Uterus (tissue), 4 donors: ENCODE data around the gene KDELR3. TPM values are rescaled to one million over a fixed set of nuclear protein-coding genes. Genes with fewer than 3 reads are reported as not detected.
A peak's percentile ranks its signal among the peaks of the same experiment; 100 is the strongest.

Experiments
- DNase-seq, 2 donors: peaks; one replicate each; pipeline ENCODE4 v3.0.0-alpha.2; 2019 to 2020
- H3K27ac ChIP-seq, 2 donors: fragments of 200-600 bp; sonication (generic); 1 replicate in 1 of 2; 2 replicates in 1 of 2; pipeline ENCODE4 v1.5.1; 2016 to 2018
- H3K27me3 ChIP-seq, 2 donors: fragments of 200-600 bp; sonication (generic); one replicate each; pipeline ENCODE4 v1.5.1; 2018 to 2019; ENCODE audit warnings: control low read depth in 1 of 2
- H3K36me3 ChIP-seq, 2 donors: fragments of 200-600 bp; sonication (generic); one replicate each; pipeline ENCODE4 v1.5.1; 2019; ENCODE audit warnings: control low read depth in 1 of 2
- H3K4me1 ChIP-seq, 2 donors: fragments of 200-600 bp; sonication (generic); one replicate each; pipeline ENCODE4 v1.5.1; 2018 to 2019; ENCODE audit warnings: control low read depth in 1 of 2
- H3K4me3 ChIP-seq, 2 donors: fragments of 200-600 bp; sonication (generic); 1 replicate in 1 of 2; 2 replicates in 1 of 2; pipeline ENCODE4 v1.5.1; 2018 to 2019; ENCODE audit warnings: mild to moderate bottlenecking in 1 of 2
- H3K9me3 ChIP-seq, 2 donors: fragments of 200-600 bp; sonication (generic); one replicate each; pipeline ENCODE4 v1.5.1; 2019; ENCODE audit warnings: control low read depth in 1 of 2
- CTCF ChIP-seq, 4 experiments: fragments of 200-600 bp in 2 of 4; fragments of 450-650 bp in 2 of 4; sonication (generic) in 2 of 4; IDR thresholded peaks; one replicate each; pipeline ENCODE4 v1.5.1; 2016 to 2019; ENCODE audit warnings: antibody characterized with exemption in 4 of 4, mild to moderate bottlenecking in 2 of 4, moderate library complexity in 1 of 4
- POLR2A ChIP-seq, 2 donors: fragments of 450-650 bp; IDR thresholded peaks; one replicate each; pipeline ENCODE4 v1.6.1; 2016; ENCODE audit warnings: antibody characterized with exemption in 2 of 2, mild to moderate bottlenecking in 1 of 2, moderate library complexity in 1 of 2
- intact Hi-C: fragments of 100-400 bp; cut with DNase I; formaldehyde crosslinking; loops from one replicate; pipeline ENCODE4 v1.15.1; 2023; ENCODE audit warnings: low total_unique reads
- total RNA-seq, 4 donors: library from RNA; depleted of rRNA in 3 of 4; stranded (reverse); fragments of >200 nt in 3 of 4; gene quantifications; one replicate each; pipeline versions ENCODE4 v1.1.0 to v1.2.4, GENCODE V29; 2014 to 2023
- donor health status: DM: yes; HTN: yes; CAD: no.

The KDELR3 gene
- total RNA-seq, 4 donors from 2014 or later: 0.77 to 43.1 (median 4.7) TPM; not detected in 1

GRCh38 chr22:38449776-38450175, 18.1 kb upstream of the KDELR3 start:
- Histone ChIP-seq H3K9me3 (no peaks in the 10 kb centered on the region), H3K27ac (no peak overlapping the region), H3K27me3 (peaks cover 0 to 7% of the 10 kb centered on the region in 2 donors), H3K4me3 (no peak overlapping the region), H3K4me1 (peaks cover 0 to 4% of the 10 kb centered on the region in 2 donors), H3K36me3 (no peaks in the 10 kb centered on the region)
- TF ChIP-seq POLR2A (IDR thresholded peaks at IDR 0.05) (no peak), CTCF (IDR thresholded peaks at IDR 0.05) (no peak)
- intact Hi-C loops: no loop called here
- no peak for DNase-seq

DNA sequence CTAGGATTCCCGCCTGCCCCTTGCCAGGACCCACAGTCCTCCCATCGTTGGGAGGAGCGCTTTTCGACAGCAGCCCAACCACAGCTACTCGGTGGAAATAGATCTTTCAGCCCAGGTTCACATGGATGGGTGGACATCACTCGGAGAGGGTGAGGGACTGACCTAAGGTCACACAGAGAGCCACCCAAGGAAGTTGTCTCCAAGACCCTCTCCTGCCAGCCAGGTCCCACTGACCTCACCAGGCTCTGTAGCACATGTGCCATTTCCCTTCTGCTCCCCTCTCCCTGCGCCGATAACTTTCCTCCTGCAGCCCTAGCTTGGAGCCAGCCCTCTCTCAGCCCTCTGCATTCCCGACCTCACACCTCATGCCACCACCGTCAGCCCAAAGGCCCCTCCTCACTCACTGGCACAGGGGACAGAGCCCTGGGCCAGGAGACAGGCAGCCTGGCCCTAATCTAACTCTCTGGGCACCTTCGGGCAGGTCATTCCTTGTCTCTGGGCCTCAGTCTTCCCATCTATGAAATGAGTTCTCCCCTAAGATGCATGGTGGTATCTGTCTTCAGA, 17.6 kb upstream of the KDELR3 start:
- Histone ChIP-seq H3K27ac (no peak overlapping the region), H3K9me3 (no peaks in the 10 kb centered on the region), H3K4me1 (peaks cover 0 to 8% of the 10 kb centered on the region in 2 donors), H3K4me3 (no peak overlapping the region), H3K36me3 (no peaks in the 10 kb centered on the region), H3K27me3 (peaks cover under 1 to 7% of the 10 kb centered on the region in 2 donors)
- TF ChIP-seq POLR2A (IDR thresholded peaks at IDR 0.05) (no peak), CTCF (IDR thresholded peaks at IDR 0.05) (no peak)
- no peak for DNase-seq
- intact Hi-C loops: no loop called here

DNA sequence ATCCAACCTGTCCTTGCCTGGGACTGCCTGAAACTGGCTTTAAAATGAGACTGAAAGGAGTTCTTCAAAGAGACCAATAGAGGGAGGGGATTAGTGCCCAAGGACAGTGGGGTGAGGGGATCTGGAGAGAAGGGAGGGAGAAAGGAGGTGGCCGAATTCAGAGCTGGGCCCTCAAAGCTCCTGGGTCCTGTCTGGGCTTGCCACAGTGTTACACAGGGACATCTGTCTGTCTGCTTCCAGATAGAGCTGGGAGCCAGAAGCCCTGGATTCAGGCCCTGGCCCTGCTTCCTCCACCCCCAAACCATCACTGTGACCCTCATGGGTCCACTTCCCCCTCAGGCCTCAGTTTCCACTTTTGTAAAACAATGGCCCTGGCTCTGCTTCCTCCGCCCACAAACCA, 16.5 kb upstream of the KDELR3 start:
- Histone ChIP-seq H3K4me1 (peaks cover 0 to 16% of the 10 kb centered on the region in 2 donors), H3K9me3 (no peaks in the 10 kb centered on the region), H3K27ac (no peak overlapping the region), H3K36me3 (no peaks in the 10 kb centered on the region), H3K27me3 (peaks cover 7 to 11% of the 10 kb centered on the region in 2 donors), H3K4me3 (no peak overlapping the region)
- DNase-seq: no peak
- no peak for TF ChIP-seq POLR2A (IDR thresholded peaks at IDR 0.05)
- TF ChIP-seq CTCF (IDR thresholded peaks at IDR 0.05): no peak
- intact Hi-C loops: no loop called here

DNA sequence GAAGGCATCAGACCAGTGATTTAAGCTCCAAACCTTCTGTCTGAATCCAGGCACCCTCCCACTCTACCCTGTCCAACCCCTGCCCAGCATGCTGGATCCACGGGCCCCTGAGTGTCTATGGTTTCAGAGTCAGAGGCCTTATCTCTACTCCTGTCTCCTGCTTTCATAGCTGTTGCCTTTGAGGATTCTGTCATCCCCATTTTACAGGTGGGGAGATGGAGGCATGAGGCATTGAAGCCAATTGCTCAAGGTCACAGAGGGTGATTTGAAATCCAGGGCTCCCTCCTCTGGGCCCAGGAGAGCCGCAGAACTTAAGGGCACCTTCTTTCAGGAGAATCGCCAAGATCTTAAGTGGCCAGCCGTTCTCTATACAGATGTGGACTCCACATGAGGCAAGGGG, 16.0 kb upstream of the KDELR3 start:
- DNase-seq: no peak
- H3K36me3 ChIP-seq: no peaks in the 10 kb centered on the region
- H3K9me3 ChIP-seq: no peaks in the 10 kb centered on the region
- H3K4me1 ChIP-seq: peaks cover 0 to 16% of the 10 kb centered on the region in 2 donors
- H3K27ac ChIP-seq: no peak overlapping the region
- peaks cover 7 to 13% of the 10 kb centered on the region in 2 donors for H3K27me3 ChIP-seq
- H3K4me3 ChIP-seq: no peak overlapping the region
- intact Hi-C loops: no loop called here
- TF ChIP-seq POLR2A (IDR thresholded peaks at IDR 0.05) (no peak), CTCF (IDR thresholded peaks at IDR 0.05) (no peak)

DNA sequence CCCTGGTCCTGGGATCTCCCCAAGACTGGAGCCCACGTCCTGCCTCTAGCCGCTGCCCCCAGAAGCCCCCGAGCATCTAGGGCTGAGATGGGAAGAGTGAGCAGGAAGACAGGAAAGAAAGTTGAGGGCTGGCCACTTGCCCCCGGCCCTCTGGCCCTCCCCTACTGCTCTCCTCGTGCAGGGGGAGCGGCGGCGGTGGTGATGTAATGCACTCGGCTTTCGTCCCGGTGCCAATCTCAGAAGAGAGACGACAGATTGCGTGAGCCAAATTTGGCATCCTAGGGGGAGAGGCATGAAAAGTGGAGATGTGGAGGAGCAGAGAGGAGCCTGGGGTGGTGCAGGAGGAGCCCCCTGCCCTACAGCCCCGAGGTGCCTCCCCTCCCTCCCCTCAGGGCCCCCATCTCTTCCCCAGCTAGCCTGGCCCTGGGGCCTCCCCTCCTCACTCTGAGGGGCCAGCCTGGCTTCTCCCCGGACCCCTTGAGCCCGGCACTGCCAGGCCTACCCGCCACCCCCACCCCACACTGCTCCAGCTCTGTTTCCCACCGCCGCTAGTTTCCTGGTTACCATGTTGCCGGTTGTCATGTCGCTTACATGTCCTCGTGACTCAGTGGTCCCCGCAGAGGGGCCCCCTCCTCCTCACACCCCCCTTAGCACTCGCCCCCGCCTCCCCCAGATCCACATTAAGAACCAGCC, 15.4 kb upstream of the KDELR3 start:
- Histone ChIP-seq H3K4me1 (peaks cover 0 to 16% of the 10 kb centered on the region in 2 donors), H3K27ac (no peak overlapping the region), H3K4me3 (no peak overlapping the region), H3K27me3 (peaks cover 7 to 13% of the 10 kb centered on the region in 2 donors), H3K9me3 (no peaks in the 10 kb centered on the region), H3K36me3 (no peaks in the 10 kb centered on the region)
- TF ChIP-seq CTCF (IDR thresholded peaks at IDR 0.05) (no peak), POLR2A (IDR thresholded peaks at IDR 0.05) (no peak)
- DNase-seq: peak; percentile 33 to 47
- intact Hi-C loops: no loop called here
